NCI-H1105 (cell line): ENCODE data around the gene TGFBR1.

Experiments
- DNase-seq: peaks from one replicate; lab custom pipeline; 2025; lab: John Stamatoyannopoulos, UW

TGFBR1 gene

DNA sequence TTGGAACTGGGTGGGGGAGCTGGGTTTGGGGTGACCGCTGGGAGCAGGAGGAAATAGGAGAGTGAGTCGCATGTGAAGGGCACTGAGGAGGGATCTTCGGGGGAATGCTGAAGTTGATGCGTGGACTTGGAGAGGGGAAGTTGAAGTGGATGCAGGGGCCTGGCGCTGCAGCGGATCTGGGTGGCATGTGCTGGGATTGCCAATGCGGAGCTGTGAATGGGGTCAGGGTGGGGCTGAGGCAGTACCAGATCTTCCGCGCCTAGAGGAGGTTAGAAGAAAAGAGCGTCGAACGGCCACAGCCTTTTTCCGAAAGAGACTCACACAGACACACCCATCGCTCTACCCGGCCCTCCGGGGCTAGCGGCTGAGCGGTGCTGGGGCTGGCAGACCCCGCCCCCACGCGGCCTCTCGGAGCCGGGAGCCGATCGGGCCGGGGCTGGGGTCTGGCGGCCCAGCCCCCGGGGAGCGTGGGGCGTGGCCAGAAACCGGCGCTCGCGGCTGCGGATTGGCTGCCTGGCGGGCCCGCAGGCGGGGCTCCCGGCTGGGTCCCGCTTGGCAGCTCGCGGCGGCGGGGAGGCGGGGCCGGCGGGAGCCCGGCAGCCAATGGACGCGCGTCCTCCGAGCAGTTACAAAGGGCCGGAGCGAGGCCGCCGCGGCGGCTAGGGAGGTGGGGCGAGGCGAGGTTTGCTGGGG lies at the start of gene TGFBR1:
TGFBR1 (plus strand) TSS at position 655 of the 693 bp plus-strand sequence. CDS start 93 bp downstream, outside the sequence.
- peak; percentile 88 for DNase-seq

DNA sequence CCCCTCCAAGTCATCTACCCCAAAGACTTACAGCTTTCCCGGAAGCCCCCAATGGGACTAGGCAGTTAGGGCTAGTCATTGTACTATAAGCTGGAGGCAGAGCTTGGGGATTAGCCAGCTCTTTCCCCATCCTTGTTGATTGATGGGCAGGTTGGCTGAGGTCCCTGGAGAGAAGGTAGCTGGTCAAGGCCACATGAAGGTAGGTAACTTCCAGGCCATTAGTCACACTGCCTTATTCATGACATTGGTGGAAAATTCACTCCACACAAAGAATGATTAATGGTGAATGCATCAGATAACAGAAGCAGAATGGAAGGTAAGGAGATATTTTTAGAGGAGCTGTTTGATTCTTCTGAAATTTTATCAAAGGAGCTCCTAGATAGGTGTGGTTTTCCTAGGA lies 49.5 kb upstream of the TGFBR1 start:
- no peak for DNase-seq

DNA sequence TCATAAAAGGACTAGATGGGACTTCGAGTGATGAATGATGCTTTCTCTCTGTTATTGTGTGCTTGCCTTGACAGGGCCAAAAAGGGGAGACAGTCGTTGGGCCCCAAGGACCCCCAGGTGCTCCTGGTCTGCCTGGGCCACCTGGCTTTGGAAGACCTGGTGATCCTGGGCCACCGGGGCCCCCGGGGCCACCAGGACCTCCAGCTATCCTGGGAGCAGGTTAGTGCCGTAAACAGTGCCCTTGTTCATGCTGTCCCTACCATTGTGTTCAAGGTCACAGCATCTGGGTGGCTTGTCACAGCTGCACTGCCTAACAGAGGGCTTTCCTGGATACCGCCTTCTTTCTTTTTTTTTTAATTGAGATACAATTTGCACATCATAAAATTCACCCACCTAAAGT lies 48.7 kb upstream of the TGFBR1 start:
- no peak for DNase-seq

DNA sequence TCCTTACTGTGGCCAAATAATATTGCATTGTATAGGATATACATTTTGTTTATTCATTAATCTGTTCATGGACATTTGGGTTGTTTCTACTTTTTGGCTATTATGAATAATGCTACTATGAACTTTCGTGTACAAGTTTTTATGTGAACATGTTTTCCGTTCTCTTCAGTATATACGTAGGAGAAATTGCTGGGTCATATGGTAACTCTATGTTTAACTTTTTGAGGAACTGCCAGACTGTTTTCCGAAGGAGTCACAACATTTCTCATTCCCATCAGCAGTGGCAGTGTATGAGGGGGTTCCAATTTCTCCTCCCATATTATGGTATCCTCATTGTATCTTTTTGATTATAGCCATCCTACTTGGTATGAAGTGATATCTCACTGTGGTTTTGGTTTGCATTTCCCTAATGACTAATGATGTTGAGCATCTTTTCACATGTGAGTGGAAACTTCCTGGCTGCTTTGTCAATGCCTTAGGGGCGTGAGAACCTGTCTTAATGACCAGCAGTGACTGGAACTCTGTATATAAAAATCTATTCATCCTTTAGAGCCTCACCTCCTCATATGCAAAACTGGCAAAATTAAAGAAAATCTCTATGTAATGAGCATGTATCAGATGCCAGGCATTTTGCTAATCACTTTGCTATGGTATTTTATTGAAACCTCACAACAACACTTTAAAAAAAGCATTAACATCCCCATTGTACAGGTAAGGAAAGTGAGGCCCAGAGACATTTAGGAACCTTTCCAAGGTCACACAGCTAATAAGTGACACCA lies 47.8 kb upstream of the TGFBR1 start:
- DNase-seq = no peak

DNA sequence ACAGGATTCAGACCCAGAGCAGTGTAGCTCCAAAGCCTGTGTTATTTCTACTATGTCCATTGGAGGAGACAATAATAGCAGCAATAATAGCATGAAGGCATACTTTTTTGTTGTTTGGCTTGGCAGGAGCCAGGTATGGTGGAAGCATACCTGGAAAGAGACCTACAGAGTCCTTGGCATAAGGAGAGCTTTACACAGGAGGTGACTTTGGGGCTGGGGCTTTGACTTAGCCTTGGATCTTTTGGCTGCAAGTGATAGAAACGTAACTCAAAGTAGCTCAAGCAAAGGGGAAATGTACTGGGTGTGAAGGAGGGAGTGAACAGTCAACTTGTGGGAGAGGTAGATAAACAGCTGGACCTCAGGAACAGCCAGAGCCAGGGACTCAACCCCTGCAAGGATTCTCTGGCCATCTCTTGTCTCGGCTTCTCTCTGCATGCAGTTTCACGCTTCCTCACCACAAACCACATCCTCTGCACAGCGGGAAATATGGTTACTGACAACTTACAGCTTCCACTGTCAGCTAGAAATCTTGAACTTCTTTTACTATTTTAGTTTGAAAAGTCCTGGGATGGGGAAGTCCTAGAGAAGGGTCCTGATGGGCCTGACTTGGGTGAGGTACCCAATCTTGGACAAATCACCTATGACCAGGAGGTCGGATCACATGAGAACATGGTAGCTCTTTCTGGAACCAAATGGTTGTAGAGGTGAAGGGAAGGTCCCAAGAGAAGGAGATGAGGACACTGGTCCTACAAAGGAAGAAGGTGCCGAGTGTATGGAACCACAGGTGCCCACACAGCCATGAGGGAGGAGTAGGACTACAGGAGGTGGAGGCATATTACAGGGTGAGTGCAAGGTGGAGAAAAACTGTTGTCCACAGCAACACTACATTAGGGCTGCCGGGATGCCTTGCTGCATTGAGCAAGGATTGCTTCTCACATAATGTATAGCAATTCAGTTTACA lies 47.0 kb upstream of the TGFBR1 start:
- no peak for DNase-seq

DNA sequence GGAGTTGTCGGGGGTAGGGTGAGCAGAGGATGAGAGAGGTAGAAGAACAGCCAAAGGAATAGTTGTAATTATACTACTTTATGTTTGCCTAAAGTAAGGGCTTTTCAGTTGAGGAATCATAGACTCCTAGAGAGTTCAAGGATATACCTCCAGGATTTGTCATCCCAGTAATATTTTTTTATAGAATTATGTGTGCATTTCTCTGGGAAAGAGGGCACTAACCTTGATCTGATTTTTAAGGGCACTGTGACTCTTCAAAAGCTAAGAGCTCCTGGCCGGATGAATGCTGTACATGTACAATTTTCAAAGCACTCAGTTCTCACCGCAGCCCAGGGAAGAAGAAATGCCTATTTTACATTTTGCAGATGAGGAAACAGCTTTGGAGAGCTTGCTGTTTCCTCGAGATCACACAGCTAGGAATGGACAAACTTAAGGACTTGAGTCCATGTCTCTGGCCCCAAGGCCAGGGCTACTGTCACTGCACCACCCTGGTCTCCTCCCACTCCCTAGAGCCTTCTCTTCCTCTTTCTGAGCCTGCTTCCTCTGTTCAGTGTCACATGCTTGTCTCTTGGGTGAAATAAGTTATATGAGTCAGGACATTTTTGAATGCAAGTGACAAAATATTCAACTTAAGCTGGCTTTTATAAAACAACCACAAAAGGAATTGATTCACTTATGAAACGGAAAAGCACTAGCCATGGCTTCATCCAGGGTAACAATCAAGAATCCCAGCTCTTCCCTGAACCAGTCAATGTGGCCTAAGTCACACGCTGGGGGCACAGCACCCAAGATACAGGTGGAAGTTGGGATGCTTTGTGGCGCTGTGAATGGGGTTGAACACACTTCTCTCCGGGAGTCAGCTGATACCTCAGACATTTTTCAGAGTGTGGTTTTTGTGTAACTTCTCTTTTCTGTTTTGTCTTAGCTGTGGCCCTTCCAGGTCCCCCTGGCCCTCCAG lies 45.7 kb upstream of the TGFBR1 start:
- DNase-seq = no peak

DNA sequence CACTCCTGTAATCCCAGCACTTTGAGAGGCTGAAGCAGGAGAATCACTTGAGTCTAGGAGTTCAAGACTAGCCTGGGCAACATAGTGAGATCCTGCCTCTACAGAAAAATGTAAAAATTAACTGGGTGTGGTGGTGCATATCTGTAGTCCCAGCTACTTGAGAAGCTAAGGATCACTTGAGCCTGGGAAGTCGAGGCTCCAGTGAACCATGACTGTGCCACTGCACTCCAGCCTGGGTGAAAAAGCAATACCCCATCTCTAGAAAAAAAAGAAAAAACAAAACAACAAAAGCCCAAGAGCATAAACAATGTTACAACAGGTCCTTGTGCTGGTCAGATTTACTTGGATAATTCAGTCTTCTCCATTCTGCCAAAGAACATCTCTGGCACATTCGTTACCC lies 44.3 kb upstream of the TGFBR1 start:
- DNase-seq = no peak

DNA sequence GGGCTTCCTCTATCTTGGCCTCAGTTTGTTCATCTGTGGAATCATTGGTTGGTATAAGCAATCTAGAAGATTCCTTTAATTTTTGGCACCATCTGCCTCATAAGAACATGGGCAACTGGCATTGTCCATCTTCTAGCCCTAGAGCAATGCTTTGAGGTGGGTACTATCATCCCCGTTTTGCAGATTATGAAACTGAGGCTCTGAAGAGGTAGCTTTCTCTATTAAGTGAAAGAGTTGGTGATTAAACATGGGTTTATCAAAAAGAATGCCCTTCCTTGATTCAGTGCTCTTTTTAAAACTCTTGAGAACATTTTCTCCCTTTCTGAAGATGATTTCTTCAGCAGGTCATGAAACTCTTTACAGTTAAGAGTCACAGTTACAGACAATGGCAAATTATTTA lies 42.4 kb upstream of the TGFBR1 start:
- DNase-seq = no peak

DNA sequence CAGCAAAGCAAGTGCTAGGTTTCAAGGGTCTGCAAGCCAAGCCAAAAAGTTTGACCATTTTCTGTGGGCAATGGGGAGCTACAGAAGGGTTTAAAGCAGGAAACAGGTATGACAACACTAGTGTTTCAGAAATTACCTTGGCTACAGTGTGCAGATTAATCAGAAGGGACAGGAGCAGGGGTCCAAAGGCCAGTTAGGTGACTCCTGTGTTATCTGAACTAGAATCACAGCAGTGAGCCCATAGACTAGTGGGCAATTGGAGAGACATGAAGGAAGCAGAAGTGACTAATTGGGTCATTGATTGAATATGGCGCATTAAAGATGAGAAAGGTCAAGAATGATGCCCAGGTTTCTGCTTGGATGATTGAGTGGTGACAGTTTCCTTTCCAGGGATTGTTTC lies 41.4 kb upstream of the TGFBR1 start:
- DNase-seq = no peak

DNA sequence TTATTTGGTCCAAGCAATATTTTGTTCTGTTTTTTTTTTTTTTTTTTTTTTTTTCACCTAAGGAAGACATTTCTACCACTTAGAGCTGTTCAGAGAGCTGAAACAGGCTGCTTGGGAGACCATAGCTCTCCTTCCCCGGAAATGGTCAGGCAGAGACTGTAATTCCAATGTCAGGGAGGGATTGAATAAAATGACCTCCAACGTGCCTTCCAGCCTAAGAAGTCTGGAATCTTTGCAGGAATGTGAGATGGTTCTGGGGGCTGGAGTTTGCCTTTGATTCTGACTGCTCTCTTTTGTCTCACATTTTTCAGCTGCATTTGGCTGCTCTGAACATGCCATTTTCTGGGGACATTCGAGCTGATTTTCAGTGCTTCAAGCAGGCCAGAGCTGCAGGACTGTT lies 38.3 kb upstream of the TGFBR1 start:
- no peak for DNase-seq

DNA sequence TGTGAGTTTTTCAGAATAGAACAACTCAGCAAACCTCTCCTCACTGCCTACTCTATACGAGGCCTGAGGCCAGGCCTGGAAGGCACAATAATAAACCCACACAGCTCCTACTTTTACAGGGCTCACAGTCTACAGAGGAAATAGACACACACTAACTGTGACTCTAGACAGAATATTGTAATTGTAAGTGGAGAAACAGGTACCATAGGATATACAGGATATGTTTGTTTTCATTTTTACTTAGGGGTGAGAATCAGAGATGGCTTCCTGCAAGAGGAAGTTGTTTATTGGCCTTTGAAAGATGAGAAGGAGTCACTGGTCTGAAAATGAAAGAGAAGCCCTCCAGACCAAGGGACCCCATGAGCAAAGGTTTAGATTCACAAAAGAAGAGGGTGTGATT lies 35.8 kb upstream of the TGFBR1 start:
- DNase-seq = no peak

DNA sequence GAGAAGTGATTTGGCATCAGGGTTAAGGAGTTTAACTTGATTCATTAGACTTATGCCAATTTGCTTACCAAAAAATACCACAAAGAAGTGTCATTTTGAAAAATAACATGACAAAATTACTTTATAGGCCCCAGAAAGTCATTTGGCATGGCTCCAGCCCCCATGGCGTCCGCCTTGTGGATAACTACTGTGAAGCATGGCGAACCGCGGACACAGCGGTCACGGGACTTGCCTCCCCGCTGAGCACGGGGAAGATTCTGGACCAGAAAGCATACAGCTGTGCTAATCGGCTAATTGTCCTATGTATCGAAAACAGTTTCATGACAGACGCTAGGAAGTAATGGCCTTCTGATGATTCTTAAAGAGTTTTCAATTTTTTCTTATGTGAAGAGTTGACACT lies 35.4 kb upstream of the TGFBR1 start:
- no peak for DNase-seq

DNA sequence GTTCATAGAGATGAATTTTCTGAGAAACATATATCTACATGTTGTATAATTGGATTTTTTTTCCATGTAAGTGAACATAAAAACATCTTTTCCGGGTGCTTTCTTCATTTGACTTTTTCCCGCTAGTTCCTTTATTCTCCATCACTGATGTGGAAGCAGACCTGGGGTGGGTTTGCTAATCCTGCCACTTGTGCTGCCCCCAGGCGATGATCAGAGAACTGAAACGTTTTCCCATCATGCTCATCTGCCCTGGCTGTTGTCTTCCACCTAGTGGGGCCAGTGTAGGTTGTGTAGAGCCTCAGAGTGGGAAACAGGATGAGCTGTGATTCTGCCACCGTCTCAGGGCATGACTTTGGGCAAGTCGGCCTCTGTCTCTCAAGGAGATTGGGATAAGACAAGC lies 34.2 kb upstream of the TGFBR1 start:
- no peak for DNase-seq

DNA sequence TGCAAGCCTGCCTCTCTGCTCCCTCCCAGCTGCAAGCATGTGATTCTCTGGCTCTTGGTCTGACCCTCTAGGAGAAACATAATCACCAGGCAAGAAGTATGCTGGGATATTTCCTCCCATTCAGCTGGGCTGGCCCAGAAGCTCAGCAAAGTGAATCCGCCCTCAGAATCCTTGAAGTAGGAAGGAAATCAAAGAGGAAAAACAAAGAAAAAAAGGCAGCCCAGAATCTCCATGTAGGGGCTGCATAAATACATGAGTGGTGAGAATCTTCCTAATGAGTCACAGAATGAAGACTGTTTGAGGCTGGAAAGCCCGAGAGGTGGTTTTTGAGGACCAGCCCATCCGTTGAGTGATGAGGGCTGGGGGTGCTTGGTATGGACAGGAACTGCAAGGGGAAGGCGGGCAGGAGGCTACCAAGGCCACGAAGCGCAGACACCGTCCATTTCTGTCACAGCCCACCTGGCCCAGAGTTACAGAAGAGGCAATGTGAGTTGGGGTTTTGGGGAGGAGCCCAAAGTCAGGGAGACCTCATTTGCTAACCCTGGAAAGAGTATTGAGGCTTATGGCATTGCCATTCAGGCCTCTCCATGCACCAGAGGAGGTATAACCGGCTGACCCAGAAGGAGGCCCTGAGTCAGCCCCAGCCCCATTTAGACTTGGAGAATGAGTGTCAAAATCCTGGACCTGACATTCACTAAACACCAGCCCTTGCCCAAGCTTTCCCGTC lies 33.4 kb upstream of the TGFBR1 start:
- no peak for DNase-seq

DNA sequence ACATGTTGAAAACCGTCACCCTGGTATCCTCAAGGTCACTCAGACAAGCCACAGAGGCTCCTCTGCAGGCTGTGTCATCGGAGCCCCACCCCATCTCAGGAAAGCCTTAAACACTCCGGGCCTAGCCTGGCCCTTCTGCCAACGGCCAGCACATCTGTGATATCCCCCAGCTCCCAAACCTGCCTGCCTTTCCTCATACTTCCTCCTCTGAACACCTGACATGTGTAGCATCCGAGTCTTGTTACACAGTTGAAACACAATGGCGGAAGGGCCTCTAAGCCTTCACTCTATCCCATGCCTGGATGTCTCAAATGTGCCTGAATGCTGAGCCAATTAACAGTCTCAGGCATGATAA lies 32.9 kb upstream of the TGFBR1 start:
- DNase-seq = no peak

DNA sequence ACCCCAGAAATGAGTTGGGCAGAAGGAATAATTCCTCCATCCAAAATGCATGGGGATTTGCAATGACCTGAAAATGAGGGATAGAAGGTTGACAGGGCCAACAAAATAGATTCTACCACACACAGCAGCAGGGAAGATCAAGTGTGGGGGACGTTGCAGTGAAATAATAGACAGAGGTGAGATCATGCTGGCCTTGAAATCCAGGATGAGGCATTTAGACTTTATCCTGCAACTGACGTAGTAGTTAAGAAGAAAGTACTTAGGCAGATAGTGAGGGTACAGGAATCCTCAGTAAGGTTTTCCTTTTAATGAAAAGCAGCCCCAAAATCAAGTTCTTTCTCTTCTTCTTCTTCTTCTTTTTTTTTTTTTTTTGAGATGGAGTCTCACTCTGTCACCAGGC lies 31.6 kb upstream of the TGFBR1 start:
- no peak for DNase-seq

DNA sequence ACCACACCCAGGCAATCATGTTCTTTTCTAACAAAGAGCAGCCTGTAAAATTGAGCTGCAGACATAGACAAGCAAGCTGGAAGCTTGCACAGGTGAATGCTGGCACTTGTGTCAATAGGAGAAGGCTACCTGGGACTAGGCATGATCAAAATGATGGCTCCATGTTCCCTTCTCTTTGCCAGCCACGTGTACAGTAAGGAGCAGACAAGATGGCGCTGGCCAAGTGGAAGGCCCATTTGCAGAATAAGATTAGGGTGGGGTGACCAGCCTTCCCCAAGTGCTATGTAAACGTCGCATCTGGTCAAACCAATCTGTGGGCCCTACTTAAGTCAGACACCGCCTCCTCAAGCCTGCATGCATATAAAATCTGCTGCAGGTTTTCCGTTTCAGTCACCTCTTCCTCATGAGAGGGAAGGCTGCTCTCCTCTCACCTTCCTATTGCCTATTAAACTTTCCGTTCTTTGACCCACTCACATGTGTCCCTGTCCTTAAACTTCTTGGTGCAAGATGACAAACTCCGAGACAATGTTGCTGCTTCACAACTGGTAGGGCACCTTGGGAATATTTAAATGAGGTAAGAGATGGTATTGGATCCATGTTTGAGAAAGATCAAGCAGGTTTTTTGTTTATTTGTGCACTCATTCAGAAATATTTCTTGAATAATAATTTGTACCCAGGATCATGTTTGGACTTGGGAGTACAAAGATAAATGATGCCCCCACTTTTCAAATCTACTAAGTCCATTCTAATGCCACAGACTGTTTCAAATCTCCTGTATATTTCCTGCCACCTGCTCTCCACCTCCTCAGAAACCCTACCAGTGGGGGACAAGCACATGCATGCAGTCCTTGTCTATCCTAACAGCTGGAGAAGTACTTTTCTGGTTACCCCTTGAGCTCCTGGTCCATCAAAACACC lies 30.7 kb upstream of the TGFBR1 start:
- DNase-seq = no peak

DNA sequence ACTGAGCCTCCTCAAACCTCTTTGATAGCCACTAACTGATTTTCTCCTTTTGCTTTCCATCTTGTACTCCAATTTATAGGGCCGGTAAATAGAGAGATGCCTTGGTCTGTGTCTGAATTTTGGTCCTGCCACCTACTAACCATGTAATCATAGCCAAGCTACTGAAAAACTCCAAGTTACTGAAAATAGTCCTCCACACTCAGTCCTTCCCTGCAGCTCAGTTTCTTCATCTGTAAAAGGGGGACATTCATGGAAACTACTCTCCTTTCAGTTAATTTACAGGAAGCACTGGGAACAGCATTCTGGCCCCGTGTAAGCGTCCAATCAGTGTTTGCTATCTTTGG lies 30.0 kb upstream of the TGFBR1 start:
- no peak for DNase-seq

DNA sequence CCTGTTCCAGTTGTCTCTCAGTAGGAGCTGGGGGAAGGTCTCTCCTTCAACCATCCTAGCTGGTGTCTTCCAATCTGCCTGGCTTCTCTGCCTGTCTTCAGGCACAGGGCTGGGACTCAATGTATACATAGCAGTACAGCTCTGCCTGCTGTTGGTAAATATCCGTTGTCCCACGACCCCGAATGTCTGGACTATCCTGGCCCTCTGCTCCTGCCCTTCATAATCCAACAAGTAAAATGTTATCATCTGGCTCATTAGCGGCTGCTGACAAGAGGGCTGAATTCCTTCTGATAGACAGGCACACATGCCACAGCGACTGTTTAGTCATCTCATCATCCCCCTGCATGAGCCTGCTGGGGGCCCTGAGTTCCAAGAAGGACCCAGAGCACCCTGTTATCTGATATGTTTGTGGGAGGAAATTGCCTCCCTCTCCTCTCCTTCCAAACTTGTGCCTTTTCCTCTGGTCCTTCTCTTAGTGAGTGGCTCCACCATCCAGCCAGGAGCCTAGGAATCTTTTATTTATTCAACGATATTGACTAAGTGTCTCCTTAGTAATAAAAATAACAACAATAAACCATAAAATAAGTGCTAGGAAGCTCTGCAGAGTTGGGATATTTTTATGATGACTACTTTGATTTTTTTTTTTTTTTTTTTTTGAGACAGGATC lies 29.5 kb upstream of the TGFBR1 start:
- DNase-seq = no peak
